Measurements from ENCODE around the gene NEMP2. TPM values are rescaled to one million over a fixed set of nuclear protein-coding genes. Genes with fewer than 3 reads are reported as not detected.
"Not testable (repeated sequence)": the region's sequence is repeated elsewhere in the genome, so short reads cannot be mapped to it uniquely, and the experiment has no call there.

NEMP2 gene
- total and polyA plus RNA-seq, 7 donors = 0.21 to 2.0 (median 0.86) TPM

GRCh38 chr2:190513877-190514276 lies 20.6 kb downstream of the NEMP2 start:
- no peaks in the 10 kb centered on the region for H3K27me3 ChIP-seq (ENCODE audit: insufficient read depth in 3 of 3, low read length in 2 of 3)
- intact Hi-C loops (cut with DNase I) = loop anchor here (5.0 to 10.0 kb wide), 2 partner anchors 129 to 422 kb away; no protein-coding TSS in a partner anchor
- WGBS, 3 donors = 84 to 88% (median 88%) methylated on average over 2 of the region's 2 CpGs
- no peak overlapping the region for H3K4me3 ChIP-seq
- no peak for ATAC-seq
- no peaks in the 10 kb centered on the region for H3K9me3 ChIP-seq
- no peaks in the 10 kb centered on the region for H3K36me3 ChIP-seq (ENCODE audit: insufficient read depth in 1 of 2, low read depth in 1 of 2)
- no peak for TF ChIP-seq CTCF (IDR thresholded peaks at IDR 0.05)
- no peak for DNase-seq
- H3K4me1 ChIP-seq = no peaks in the 10 kb centered on the region
- no peak overlapping the region for H3K27ac ChIP-seq

GRCh38 chr2:190512539-190513095 lies 21.9 kb downstream of the NEMP2 start:
- Histone ChIP-seq H3K9me3 (no peaks in the 10 kb centered on the region), H3K36me3 (ENCODE audit: insufficient read depth in 1 of 2, low read depth in 1 of 2) (no peaks in the 10 kb centered on the region), H3K27me3 (ENCODE audit: insufficient read depth in 3 of 3, low read length in 2 of 3) (no peaks in the 10 kb centered on the region), H3K27ac (no peak overlapping the region), H3K4me3 (no peak overlapping the region), H3K4me1 (no peaks in the 10 kb centered on the region)
- no peak for ATAC-seq
- no peak for DNase-seq
- intact Hi-C loops (cut with DNase I) = loop anchor here (5.0 to 10.0 kb wide), 2 partner anchors 128 to 420 kb away; no protein-coding TSS in a partner anchor
- TF ChIP-seq CTCF (IDR thresholded peaks at IDR 0.05) = no peak
- WGBS, 3 donors = 76 to 88% (median 82%) methylated on average over 5 of the region's 5 CpGs

- Histone ChIP-seq H3K9me3 (no peaks in the 10 kb centered on the region), H3K4me3 (no peak overlapping the region), H3K27ac (no peak overlapping the region), H3K27me3 (ENCODE audit: insufficient read depth in 3 of 3, low read length in 2 of 3) (no peaks in the 10 kb centered on the region), H3K36me3 (ENCODE audit: insufficient read depth in 1 of 2, low read depth in 1 of 2) (no peaks in the 10 kb centered on the region), H3K4me1 (no peaks in the 10 kb centered on the region)
- 58 to 60% (median 60%) methylated on average over 2 of the region's 2 CpGs for WGBS, 3 donors
- intact Hi-C loops (cut with DNase I) = loop anchor here (5.0 to 10.0 kb wide), 2 partner anchors 126 to 419 kb away; no protein-coding TSS in a partner anchor
- ATAC-seq (no peak), DNase-seq (no peak)
- peak; percentile 48 for TF ChIP-seq CTCF (IDR thresholded peaks at IDR 0.05)
Measured at GRCh38 chr2:190511104-190511503, 23.4 kb downstream of the NEMP2 start.

- intact Hi-C loops (cut with DNase I) = loop anchor here (5.0 to 10.0 kb wide), 2 partner anchors 125 to 418 kb away; no protein-coding TSS in a partner anchor
- H3K27ac ChIP-seq; H3K4me3 ChIP-seq; DNase-seq; ATAC-seq; H3K9me3 ChIP-seq; H3K27me3 ChIP-seq (ENCODE audit: insufficient read depth in 3 of 3, low read length in 2 of 3); H3K4me1 ChIP-seq; H3K36me3 ChIP-seq (ENCODE audit: insufficient read depth in 1 of 2, low read depth in 1 of 2): not testable (repeated sequence)
- 93 to 98% (median 95%) methylated on average over 5 of the region's 5 CpGs for WGBS, 3 donors
Measured at GRCh38 chr2:190509895-190510294, 24.6 kb downstream of the NEMP2 start.

GRCh38 chr2:190507135-190507534 lies 27.4 kb downstream of the NEMP2 start:
- intact Hi-C loops (cut with DNase I) = loop anchor here in 1 of 2 donors (10.0 kb wide), 1 partner anchor 122 kb away; no protein-coding TSS in a partner anchor
- 54 to 58% (median 55%) methylated on average over 4 of the region's 4 CpGs for WGBS, 3 donors
- no peak overlapping the region for H3K27ac ChIP-seq
- ATAC-seq (no peak), DNase-seq (no peak)
- no peak for TF ChIP-seq CTCF (IDR thresholded peaks at IDR 0.05)
- no peaks in the 10 kb centered on the region for H3K36me3 ChIP-seq (ENCODE audit: insufficient read depth in 1 of 2, low read depth in 1 of 2)
- H3K27me3 ChIP-seq (ENCODE audit: insufficient read depth in 3 of 3, low read length in 2 of 3) = no peaks in the 10 kb centered on the region
- no peak overlapping the region for H3K4me3 ChIP-seq
- no peaks in the 10 kb centered on the region for H3K9me3 ChIP-seq
- H3K4me1 ChIP-seq = no peaks in the 10 kb centered on the region
